HEK293 (cell line): Measurements from ENCODE around the gene AJM1.
A peak's percentile ranks its signal among the peaks of the same experiment; 100 is the strongest.

Experiments used
- CTCF ChIA-PET: fragments of 350-600 bp; formaldehyde crosslinking; extraction: SDS; loops from one replicate; lab custom pipeline; 2021; ENCODE audit warnings: antibody characterized with exemption; lab: Yijun Ruan, JAX
- POLR2A ChIA-PET: fragments of 300-600 bp; formaldehyde crosslinking; extraction: SDS; loops from one replicate; lab custom pipeline; 2020; ENCODE audit warnings: antibody characterized with exemption, inconsistent platforms; lab: Yijun Ruan, JAX
- H3K27ac ChIP-seq: fragments of 200-500 bp; sonication (Bioruptor generic); 2 replicates; pipeline ENCODE4 v1.5.1; 2014; ENCODE audit warnings: low read depth, low read length, control low read depth, inconsistent platforms; ENCODE audit errors: extremely low read depth
- H3K36me3 ChIP-seq, 2 experiments: fragments of 200-500 bp in 1 of 2; sonication (Bioruptor generic) in 1 of 2; 1 replicate in 1 of 2; 2 replicates in 1 of 2; pipeline ENCODE4 v1.5.1; 2014 to 2017; ENCODE audit warnings: inconsistent platforms in 2 of 2, low read length in 2 of 2; ENCODE audit not compliant: control insufficient read depth in 2 of 2, insufficient read depth in 1 of 2
- H3K4me1 ChIP-seq: fragments of 200-500 bp; sonication (Bioruptor generic); 2 replicates; pipeline ENCODE4 v1.5.1; 2014; ENCODE audit warnings: mild to moderate bottlenecking, low read length, inconsistent platforms; ENCODE audit not compliant: control insufficient read depth, insufficient read depth
- H3K4me3 ChIP-seq: 2 replicates; pipeline ENCODE4 v1.5.1; 2011; ENCODE audit warnings: low read depth, mild to moderate bottlenecking, control low read depth, low read length, moderate library complexity
- H3K9me3 ChIP-seq: fragments of 200-500 bp; sonication (Bioruptor generic); 2 replicates; pipeline ENCODE4 v1.5.1; 2014; ENCODE audit warnings: low read depth, low read length, inconsistent platforms; ENCODE audit not compliant: control insufficient read depth, insufficient read depth
- GLIS2 ChIP-seq: fragments of 450-650 bp; formaldehyde crosslinking; IDR thresholded peaks from 2 replicates; pipeline ENCODE4 v1.5.1; 2016; ENCODE audit warnings: missing biosample characterization, missing genetic modification characterization
- HOXA7 ChIP-seq: sonication (generic); formaldehyde crosslinking; IDR thresholded peaks from 2 replicates; pipeline ENCODE4 v1.8.1; 2022; ENCODE audit warnings: missing genetic modification reagents, borderline replicate concordance
- KLF7 ChIP-seq: fragments of 450-650 bp; formaldehyde crosslinking; IDR thresholded peaks from 2 replicates; pipeline ENCODE4 v1.5.1; 2016; ENCODE audit warnings: missing biosample characterization, missing genetic modification characterization, borderline replicate concordance
- KLF9 ChIP-seq: fragments of 450-650 bp; formaldehyde crosslinking; IDR thresholded peaks from 2 replicates; pipeline ENCODE4 v1.5.1; 2016; ENCODE audit warnings: missing biosample characterization, missing genetic modification characterization, low read depth
- PRDM4 ChIP-seq: fragments of 450-650 bp; formaldehyde crosslinking; IDR thresholded peaks from 2 replicates; pipeline ENCODE4 v1.5.1; 2017; ENCODE audit warnings: missing biosample characterization, missing genetic modification characterization
- RBAK ChIP-seq: fragments of 450-650 bp; formaldehyde crosslinking; IDR thresholded peaks from 2 replicates; pipeline ENCODE4 v1.5.1; 2016; ENCODE audit warnings: missing biosample characterization, missing genetic modification characterization
- REPIN1 ChIP-seq: fragments of 450-650 bp; formaldehyde crosslinking; IDR thresholded peaks from 2 replicates; pipeline ENCODE4 v1.5.1; 2017; ENCODE audit warnings: missing biosample characterization, missing genetic modification characterization, low read depth
- SP2 ChIP-seq: fragments of 450-650 bp; formaldehyde crosslinking; IDR thresholded peaks from 2 replicates; pipeline ENCODE4 v1.5.1; 2016; ENCODE audit warnings: missing biosample characterization, missing genetic modification characterization
- SP7 ChIP-seq: fragments of 450-650 bp; formaldehyde crosslinking; IDR thresholded peaks from 2 replicates; pipeline ENCODE4 v1.5.1; 2016; ENCODE audit warnings: missing biosample characterization, missing genetic modification characterization
- ZBTB20 ChIP-seq: fragments of 450-650 bp; formaldehyde crosslinking; IDR thresholded peaks from 2 replicates; pipeline ENCODE4 v1.5.1; 2016; ENCODE audit warnings: missing biosample characterization, missing genetic modification characterization
- ZNF114 ChIP-seq: fragments of 450-650 bp; formaldehyde crosslinking; IDR thresholded peaks from 2 replicates; pipeline ENCODE4 v1.5.0; 2017; ENCODE audit warnings: missing biosample characterization, missing genetic modification characterization
- ZNF140 ChIP-seq: fragments of 450-650 bp; formaldehyde crosslinking; IDR thresholded peaks from 2 replicates; pipeline ENCODE4 v1.5.1; 2016; ENCODE audit warnings: missing biosample characterization, missing genetic modification characterization
- ZNF174 ChIP-seq: fragments of 450-650 bp; formaldehyde crosslinking; IDR thresholded peaks from 2 replicates; pipeline ENCODE4 v1.5.0; 2017; ENCODE audit warnings: missing biosample characterization, mild to moderate bottlenecking, missing genetic modification characterization
- ZNF2 ChIP-seq: fragments of 450-650 bp; formaldehyde crosslinking; IDR thresholded peaks from 2 replicates; pipeline ENCODE4 v1.5.1; 2016; ENCODE audit warnings: missing biosample characterization, missing genetic modification characterization
- ZNF248 ChIP-seq: fragments of 450-650 bp; formaldehyde crosslinking; IDR thresholded peaks from 2 replicates; pipeline ENCODE4 v1.5.1; 2017; ENCODE audit warnings: missing biosample characterization, missing genetic modification characterization
- ZNF26 ChIP-seq: fragments of 450-650 bp; formaldehyde crosslinking; IDR thresholded peaks from 2 replicates; pipeline ENCODE4 v1.5.1; 2016; ENCODE audit warnings: missing biosample characterization, missing genetic modification characterization
- ZNF335 ChIP-seq: fragments of 450-650 bp; formaldehyde crosslinking; conservative IDR thresholded peaks from 2 replicates; pipeline ENCODE4 v1.5.1; 2016; ENCODE audit warnings: missing biosample characterization, missing genetic modification characterization
- ZNF37A ChIP-seq: fragments of 450-650 bp; IDR thresholded peaks from 2 replicates; pipeline ENCODE4 v1.5.1; 2018; ENCODE audit warnings: missing biosample characterization, missing genetic modification characterization
- ZNF449 ChIP-seq: fragments of 450-650 bp; formaldehyde crosslinking; IDR thresholded peaks from 2 replicates; pipeline ENCODE4 v1.5.1; 2017; ENCODE audit warnings: missing biosample characterization, mild to moderate bottlenecking, missing genetic modification characterization, moderate library complexity
- ZNF610 ChIP-seq: fragments of 450-650 bp; formaldehyde crosslinking; IDR thresholded peaks from 2 replicates; pipeline ENCODE4 v1.5.1; 2016; ENCODE audit warnings: missing biosample characterization, missing genetic modification characterization, borderline replicate concordance
- ZNF660 ChIP-seq: fragments of 450-650 bp; IDR thresholded peaks from 2 replicates; pipeline ENCODE4 v1.5.1; 2018; ENCODE audit warnings: missing biosample characterization, mild to moderate bottlenecking, missing genetic modification characterization
- ZNF707 ChIP-seq: fragments of 450-650 bp; formaldehyde crosslinking; IDR thresholded peaks from 2 replicates; pipeline ENCODE4 v1.5.1; 2016; ENCODE audit warnings: missing biosample characterization, missing genetic modification characterization
- ZNF76 ChIP-seq: fragments of 450-650 bp; formaldehyde crosslinking; IDR thresholded peaks from 2 replicates; pipeline ENCODE4; 2016; ENCODE audit warnings: low read depth, missing biosample characterization, missing genetic modification characterization, borderline replicate concordance
- ZNF776 ChIP-seq: fragments of 450-650 bp; formaldehyde crosslinking; IDR thresholded peaks from 2 replicates; pipeline ENCODE4 v1.5.0; 2017; ENCODE audit warnings: missing biosample characterization, missing genetic modification characterization, borderline replicate concordance
- ZNF837 ChIP-seq: fragments of 450-650 bp; formaldehyde crosslinking; IDR thresholded peaks from 2 replicates; pipeline ENCODE4 v1.5.1; 2016; ENCODE audit warnings: missing biosample characterization, missing genetic modification characterization
- TF ChIP-seq, protein P1 (sequence below): fragments of 450-650 bp; formaldehyde crosslinking; IDR thresholded peaks from 2 replicates; pipeline ENCODE4 v1.5.1; 2016; ENCODE audit warnings: missing biosample characterization, missing genetic modification characterization

The AJM1 gene

GRCh38 chr9:136806631-136807201, 35.6 kb upstream of the AJM1 start:
- CTCF ChIA-PET: interaction anchor here (1.2 to 2.6 kb wide), 3 partner anchors 14 to 48 kb away, joined by 4 to 18 read pairs (median 10); partner anchors contain the start of gene AJM1

DNA sequence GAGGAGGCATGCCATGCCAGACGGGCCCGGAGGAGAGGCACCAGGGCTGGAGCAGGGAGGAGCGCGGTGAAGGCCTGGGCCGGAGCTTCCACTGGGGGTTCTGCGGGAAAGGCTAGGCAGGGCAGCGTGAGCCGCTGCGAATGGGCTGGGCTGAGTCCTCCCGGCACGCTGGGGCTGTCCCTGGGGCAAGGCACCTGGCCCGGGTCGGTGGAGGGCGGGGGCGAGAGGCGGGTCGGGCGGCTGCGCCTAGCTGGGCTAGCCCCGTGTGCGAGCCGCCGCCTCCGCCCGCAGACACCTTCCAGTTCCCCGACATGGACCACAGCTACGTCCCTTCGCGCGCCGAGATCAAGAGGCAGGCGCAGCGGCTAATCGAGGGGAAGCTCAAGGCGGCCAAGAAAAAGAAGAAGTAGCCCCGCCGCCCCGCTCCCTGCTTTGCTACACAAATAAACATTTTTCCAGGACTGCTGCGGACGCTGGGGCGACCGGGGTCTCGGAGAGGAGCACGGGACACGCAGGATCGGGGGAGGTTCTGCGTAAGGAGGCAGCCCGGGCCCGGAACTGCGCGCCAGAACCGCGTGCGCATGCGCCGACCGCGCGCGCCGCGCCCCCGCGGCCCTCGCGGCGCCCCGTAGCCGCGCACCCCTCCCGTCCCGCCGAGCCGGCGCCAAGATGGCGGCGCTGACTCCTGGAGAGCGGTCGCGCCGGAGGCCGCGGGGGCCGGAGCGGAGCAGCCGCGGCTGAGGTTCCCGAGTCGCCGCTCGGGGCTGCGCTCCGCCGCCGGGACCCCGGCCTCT, 34.8 kb upstream of the AJM1 start, which contains the start of gene RABL6:
Gene RABL6 (plus strand): TSS at position 668 of the 794 bp plus-strand sequence. CDS start 249 bp downstream, outside the sequence.
- H3K4me1 ChIP-seq: peaks cover 7% of the 10 kb centered on the region; the same call in 1 of the 2 replicates
- POLR2A ChIA-PET: interaction anchor here (0.6 to 3.3 kb wide), 9 partner anchors 10 to 79 kb away, joined by 3 to 15 read pairs (median 6); partner anchors contain the start of genes AJM1 and TRAF2
- no peaks in the 10 kb centered on the region for H3K9me3 ChIP-seq
- CTCF ChIA-PET: interaction anchor here (0.5 to 2.6 kb wide), 5 partner anchors 15 to 465 kb away, joined by 3 to 18 read pairs (median 4); partner anchors contain the start of gene AJM1
- H3K4me3 ChIP-seq: peak within 1 kb of the TSS; percentile 84
- peaks cover 11 to 31% of the 10 kb centered on the region in 2 experiments for H3K36me3 ChIP-seq
- peak within 1 kb of the TSS; percentile 96 for H3K27ac ChIP-seq
- TF ChIP-seq GLIS2 (tag by site-specific recombination): peak; percentile 47
- TF ChIP-seq SP2 (tag by site-specific recombination): peak; percentile 59
- TF ChIP-seq, protein P1, sequence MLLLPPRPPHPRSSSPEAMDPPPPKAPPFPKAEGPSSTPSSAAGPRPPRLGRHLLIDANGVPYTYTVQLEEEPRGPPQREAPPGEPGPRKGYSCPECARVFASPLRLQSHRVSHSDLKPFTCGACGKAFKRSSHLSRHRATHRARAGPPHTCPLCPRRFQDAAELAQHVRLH (tag by site-specific recombination): no peak
- no peak for TF ChIP-seq ZNF449 (tag by site-specific recombination)
- no peak for TF ChIP-seq KLF7
- TF ChIP-seq HOXA7: no peak
- TF ChIP-seq KLF9 (tag by site-specific recombination): 0 out of 2 replicates have a peak, but pooled peaks have one; percentile 30
- no peak for TF ChIP-seq ZNF248 (tag by site-specific recombination)
- no peak for TF ChIP-seq ZNF776 (tag by site-specific recombination)
- TF ChIP-seq ZBTB20 (tag by site-specific recombination): peak; percentile 71
- no peak for TF ChIP-seq ZNF140
- peak; percentile 39; the same call in 1 of the 2 replicates for TF ChIP-seq SP7 (tag by site-specific recombination)
- TF ChIP-seq ZNF335 (tag by site-specific recombination): peak; percentile 72
- TF ChIP-seq ZNF76: peak; percentile 71
- no peak for TF ChIP-seq ZNF26 (tag by site-specific recombination)
- no peak for TF ChIP-seq ZNF837
- TF ChIP-seq ZNF2: peak; percentile 73
- TF ChIP-seq ZNF707: no peak
- TF ChIP-seq REPIN1 (tag by site-specific recombination): no peak
- TF ChIP-seq PRDM4: no peak
- no peak for TF ChIP-seq RBAK (tag by site-specific recombination)
- no peak; the same call in 1 of the 2 replicates for TF ChIP-seq ZNF660 (tag by site-specific recombination)
- TF ChIP-seq ZNF610 (tag by site-specific recombination): no peak
- TF ChIP-seq ZNF37A (tag by site-specific recombination): no peak
- TF ChIP-seq ZNF174 (tag by site-specific recombination): no peak

More at GRCh38 chr9:136806631-136807201, 35.6 kb upstream of the AJM1 start:
- peaks cover 7 to 26% of the 10 kb centered on the region in 2 experiments for H3K36me3 ChIP-seq
- POLR2A ChIA-PET: interaction anchor here (0.7 to 3.3 kb wide), 11 partner anchors 9 to 264 kb away, joined by 3 to 15 read pairs (median 4); partner anchors contain the start of genes AJM1, SAPCD2 and TRAF2
- no peaks in the 10 kb centered on the region for H3K9me3 ChIP-seq
- H3K4me1 ChIP-seq: peaks cover 7% of the 10 kb centered on the region; the same call in 1 of the 2 replicates
- TF ChIP-seq ZNF114 (tag by site-specific recombination): no peak
- H3K27ac ChIP-seq: no peak overlapping the region; the same call in 1 of the 2 replicates
- H3K4me3 ChIP-seq: peak overlapping the region; percentile 84; the same call in 1 of the 2 replicates
